M059J (cell line): ENCODE data around the gene MBP. TPM values are rescaled to one million over a fixed set of nuclear protein-coding genes. Genes with fewer than 3 reads are reported as not detected.
A peak's percentile ranks its signal among the peaks of the same experiment; 100 is the strongest.

Source experiments
- DNase-seq: peaks from one replicate; pipeline ENCODE4 v3.0.0-alpha.2; 2012; ENCODE audit warnings: low read depth
- total RNA-seq: library from RNA; depleted of rRNA; stranded (reverse); fragments of >200 nt; shearing (Covaris generic); gene quantifications from 2 replicates; pipeline ENCODE4 v1.2.3, GENCODE V29; 2014

The MBP gene
- total RNA-seq, 1 experiment from 2014 or later, result 9.9 TPM

GRCh38 chr18:77133835-77134496 lies 1.4 kb upstream of the MBP start:
- DNase-seq, result no peak

- no peak for DNase-seq
Measured at GRCh38 chr18:77133051-77133834, 660 bp upstream of the MBP start.

DNA sequence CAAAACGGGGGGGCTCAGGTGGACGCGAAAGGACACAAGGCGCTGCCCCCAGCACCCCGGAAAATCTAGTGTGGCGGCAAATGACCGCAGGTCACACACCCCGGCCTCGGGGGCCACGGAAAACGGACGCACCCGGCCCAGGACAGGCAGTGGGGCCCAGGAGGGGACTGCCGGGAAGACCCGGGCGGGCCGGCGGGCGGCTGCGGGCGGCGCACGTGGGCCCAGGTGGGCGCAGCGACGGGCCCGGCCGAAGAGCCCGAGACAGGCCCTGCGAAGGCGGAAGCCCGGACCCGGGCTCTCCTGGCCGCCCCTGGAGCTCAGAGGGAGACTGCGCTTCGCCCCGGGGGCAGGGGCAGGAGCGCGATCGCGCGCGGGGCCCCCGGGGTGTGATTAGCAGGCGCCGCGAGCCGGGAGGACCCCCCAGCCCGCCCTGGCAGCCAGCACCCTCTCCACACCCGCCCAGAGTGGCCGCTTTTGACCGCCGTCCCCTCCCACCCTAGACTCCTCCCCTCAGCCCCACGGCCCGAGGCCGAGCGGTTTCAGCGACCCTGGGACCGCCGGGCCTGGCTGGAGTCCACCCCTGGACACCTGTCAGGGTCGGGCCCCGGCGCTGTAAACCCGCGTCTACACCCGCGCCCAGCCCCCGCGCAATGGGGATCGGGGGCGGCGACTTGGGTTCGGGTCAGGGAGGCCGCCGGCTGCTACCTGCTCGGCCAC lies 773 bp downstream of the MBP start:
- DNase-seq, result peak; percentile 36

DNA sequence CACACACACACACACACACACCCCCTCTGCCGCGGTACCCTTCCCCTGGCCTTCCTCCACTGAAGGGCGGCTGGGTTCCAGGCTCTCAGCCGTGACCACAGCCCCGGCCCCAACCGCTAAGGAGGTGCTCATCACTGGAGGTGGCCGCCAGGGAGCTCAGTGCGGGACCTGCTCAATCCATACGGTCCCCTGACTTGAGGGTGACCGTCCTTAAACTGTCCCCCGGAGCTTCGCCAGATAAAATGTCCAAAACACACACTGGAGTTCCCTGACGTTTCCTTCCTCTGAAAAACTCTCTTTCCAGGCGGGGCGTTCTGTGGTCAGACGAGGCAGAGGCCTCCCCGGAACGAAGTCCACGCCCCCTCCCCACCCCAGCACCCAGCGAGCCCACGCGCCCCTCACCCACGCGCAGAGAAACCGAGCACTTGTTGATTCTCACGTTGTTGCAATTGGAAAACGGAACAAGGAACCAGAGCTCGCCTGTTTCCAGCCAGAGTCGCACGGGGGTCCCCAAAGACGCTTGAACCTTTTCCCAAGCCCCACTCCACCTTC lies 1.4 kb downstream of the MBP start:
- DNase-seq, result peak; percentile 27

- DNase-seq, result no peak
Measured at GRCh38 chr18:77130229-77131099, 2.1 kb downstream of the MBP start.

DNA sequence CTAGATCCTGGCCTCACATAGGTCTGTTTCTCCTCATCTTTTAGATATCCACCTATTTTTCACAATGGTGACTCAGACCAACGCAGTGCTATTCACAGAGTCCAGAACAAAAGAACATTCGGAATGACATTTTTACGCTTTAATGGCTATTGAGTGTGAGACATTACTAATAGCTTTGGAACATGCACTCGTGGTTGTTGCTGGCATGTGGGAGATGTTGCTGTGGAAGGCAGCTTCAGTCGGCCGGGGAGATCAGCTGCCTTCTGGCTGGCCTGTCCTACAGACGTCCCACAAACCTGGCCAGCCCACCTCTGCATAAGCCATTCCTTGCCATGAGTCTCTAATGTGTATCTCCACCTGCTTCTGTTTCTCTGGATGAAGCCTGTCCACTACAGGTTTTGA lies 3.4 kb downstream of the MBP start:
- peak; percentile 97 for DNase-seq

DNA sequence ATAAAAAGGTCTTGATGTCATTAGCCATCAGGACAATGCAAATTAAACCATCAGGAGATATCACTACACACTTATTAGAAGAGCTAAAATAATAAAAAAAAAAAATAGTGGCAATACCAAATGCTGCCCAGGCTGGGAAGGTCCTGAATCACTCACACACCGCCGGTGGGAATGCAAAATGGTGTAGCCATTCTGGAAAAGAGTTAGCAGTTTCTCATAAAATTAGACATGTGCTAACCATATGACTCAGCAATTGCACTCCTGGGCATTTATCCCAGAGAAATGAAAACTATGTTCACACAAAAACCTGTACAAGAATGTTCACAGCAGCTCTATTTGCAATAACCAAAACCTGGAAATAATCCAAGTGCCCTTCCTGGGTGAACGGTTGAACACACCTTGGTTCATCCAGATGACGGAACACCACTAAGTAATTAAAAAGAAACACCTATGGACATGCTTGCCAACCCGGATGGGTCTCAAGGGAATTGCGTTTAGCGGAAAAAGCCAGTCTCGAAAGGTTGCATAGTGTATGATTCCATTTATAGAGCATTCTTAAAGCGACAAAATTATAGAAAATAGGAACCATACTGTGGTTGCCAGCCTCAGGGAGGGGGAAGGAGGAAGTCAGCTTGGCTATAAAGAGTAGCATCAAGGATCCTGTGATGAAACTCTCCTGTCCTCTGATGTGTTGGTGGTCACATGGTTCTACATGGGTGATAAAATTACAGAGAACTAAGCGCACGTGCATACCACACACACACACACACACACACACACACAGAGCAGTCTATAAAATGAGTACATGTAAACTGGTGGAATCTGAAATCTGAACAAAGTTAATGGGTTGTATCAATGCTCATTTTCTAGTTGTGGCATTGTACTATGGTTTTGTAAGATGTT lies 4.6 kb downstream of the MBP start:
- peak; percentile 96 for DNase-seq

- peak; percentile 63 for DNase-seq
Measured at GRCh38 chr18:77124452-77124922, 8.1 kb downstream of the MBP start.

- no peak for DNase-seq
Measured at GRCh38 chr18:77123320-77124231, 9.0 kb downstream of the MBP start.

GRCh38 chr18:77121523-77121922 lies 11.1 kb downstream of the MBP start:
- no peak for DNase-seq

DNA sequence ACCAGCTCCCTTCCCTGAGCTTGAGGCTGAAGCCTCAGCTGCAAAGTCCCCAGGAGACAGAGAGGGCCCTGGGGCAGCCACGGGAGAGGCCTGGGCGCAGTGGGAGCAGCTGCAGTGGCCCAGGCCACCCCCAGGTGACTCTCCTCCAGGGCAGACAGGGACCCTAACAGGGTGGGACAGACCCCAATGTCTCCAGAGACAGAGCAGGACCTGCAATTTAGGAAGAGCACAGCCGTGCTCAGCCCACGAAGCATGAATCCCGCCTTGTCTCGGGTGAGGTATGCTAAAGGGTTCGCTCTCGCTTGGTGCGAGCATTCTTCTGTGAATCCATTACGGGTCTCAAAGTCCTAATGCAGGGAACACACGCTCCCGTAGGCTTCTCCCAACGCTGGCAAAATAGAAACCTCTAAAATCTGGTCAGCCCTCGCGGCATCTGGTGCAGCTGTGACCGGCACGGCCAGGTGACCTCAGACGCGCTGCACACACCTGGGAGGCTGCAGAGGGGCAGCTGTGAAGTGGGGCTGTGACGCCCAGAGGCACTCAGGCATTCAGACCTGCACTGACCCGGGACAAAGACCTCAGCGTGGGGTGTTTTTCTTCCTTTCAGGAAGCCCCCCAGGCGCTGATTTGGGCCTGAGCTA lies 12.6 kb downstream of the MBP start:
- DNase-seq, result no peak

GRCh38 chr18:77119101-77119850 lies 13.3 kb downstream of the MBP start:
- no peak for DNase-seq

DNA sequence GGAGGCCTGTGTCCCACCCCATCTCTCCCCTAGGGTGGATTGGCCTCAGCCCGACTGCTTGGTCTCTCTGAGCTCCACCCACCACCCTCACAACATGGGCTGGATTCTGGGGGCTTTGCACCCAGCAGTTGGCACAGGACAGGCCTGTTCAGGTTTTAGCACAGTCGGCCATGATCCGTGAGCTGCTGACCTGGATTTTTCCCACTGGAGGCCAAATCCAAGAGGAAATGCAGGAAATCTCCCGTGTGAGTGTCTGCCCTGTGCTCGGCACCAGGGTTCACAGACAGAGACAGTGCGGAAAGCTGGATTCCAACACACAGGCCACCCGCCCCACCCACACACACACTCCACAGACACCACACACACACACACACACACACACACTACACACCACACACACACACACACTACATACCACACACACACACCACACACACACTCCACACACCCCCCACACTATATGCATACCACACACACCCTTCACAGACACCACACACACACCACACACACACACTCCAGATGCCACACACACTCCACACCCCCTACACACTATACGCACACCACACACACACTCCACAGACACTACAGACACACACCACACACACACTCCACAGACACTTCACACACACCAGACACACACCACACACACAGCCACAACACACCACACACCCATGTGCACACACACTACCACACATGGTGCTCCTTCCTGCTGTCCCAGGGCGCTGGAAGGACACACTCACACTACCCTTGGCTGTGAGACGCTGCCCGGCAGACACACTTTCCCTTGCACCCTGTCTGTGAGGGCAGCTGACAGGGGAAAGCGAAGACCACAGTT lies 14.1 kb downstream of the MBP start:
- DNase-seq, result no peak

DNA sequence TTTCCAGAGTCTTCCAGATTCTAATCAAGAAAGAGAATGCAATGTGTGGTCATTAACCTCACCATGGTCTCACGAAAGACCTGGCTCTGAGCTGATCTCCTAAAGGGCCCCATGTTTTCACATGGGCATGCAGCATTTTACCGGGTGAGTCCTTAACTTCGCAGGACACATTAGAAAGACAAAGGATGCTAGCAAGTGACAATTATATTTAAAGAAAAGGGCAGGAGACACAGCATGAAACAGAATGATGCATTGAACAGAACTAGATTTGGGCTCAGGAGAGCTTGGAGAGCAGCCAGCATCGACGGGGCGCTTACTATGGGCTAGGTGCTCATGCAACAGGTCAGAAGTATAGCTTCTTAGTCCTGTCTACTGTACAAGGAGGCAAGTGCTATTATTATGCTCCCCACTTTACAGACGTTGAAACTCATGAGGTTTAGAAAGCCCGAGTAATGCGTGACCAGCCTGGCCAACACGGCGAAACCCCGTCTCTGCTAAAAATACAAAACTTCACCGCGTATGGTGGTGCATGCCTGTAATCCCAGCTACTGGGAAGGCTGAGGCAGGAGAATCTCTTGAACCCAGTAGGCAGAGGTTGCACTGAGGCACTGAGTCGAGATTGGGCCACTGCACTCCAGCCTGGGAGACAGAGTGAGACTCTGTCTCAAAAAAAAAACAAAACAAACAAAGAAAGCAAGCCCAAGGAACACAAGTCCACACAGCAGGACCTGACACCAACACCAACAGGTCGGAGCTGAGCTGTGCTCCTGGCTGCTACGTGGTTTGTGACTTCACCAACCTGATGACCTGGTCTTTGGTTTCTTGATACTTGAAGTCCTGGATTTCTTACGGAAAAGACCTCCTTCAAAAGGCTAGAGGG lies 16.1 kb downstream of the MBP start:
- DNase-seq, result no peak

DNA sequence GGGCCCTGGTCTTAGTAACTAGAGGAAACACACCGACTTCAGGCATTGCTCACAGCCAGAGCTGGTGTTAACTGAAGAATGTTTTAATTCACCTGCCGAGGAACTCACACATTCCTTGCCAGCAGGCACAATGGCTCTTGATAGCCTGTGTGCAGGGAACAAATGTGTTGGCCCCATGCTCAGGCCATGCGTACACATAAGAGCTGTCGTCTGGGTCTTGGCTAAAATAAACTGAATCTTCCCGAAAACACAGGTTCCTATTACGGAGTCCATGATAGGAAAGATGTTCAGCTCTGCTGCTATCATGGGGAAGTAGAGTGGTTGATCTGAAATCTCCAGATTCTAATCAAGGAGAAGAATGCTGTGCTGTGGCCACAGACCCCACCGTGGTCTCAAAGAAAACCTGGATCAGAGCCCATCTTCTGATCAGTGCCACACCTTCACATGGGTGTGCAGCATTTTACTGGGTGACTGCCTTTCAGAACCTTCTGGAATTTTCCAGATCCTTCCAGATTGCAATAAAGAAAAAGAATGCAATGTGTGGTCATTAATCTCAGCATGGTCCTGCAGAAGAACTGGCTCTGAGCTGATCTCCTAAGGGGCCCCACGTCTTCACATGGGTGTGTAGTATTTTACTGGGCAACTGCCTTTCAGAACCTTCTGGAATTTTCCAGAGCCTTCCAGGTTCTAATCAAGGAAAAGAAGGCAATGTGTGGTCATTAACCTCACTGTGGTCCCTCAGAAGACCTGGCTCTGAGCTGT lies 17.2 kb downstream of the MBP start:
- no peak for DNase-seq
